Adrenal gland (tissue), 5 donors: ENCODE results near the gene OSGEP.

Experiments used
- CTCF ChIP-seq, 6 experiments: fragments of 450-650 bp in 4 of 6; fragments of 200-600 bp in 2 of 6; sonication (generic) in 1 of 6; IDR thresholded peaks; 1 replicate in 5 of 6; 2 replicates in 1 of 6; pipeline versions ENCODE4 v1.5.1 to v1.8.0; 2016 to 2021; ENCODE audit warnings: antibody characterized with exemption in 6 of 6, mild to moderate bottlenecking in 2 of 6, moderate library complexity in 1 of 6
- POLR2A ChIP-seq, 2 donors: fragments of 450-650 bp; IDR thresholded peaks; one replicate each; pipeline ENCODE4 v1.6.1; 2017; ENCODE audit warnings: antibody characterized with exemption in 2 of 2, mild to moderate bottlenecking in 2 of 2, moderate library complexity in 1 of 2
- donor health status: DM: no; HTN: no; CAD: no.

DNA sequence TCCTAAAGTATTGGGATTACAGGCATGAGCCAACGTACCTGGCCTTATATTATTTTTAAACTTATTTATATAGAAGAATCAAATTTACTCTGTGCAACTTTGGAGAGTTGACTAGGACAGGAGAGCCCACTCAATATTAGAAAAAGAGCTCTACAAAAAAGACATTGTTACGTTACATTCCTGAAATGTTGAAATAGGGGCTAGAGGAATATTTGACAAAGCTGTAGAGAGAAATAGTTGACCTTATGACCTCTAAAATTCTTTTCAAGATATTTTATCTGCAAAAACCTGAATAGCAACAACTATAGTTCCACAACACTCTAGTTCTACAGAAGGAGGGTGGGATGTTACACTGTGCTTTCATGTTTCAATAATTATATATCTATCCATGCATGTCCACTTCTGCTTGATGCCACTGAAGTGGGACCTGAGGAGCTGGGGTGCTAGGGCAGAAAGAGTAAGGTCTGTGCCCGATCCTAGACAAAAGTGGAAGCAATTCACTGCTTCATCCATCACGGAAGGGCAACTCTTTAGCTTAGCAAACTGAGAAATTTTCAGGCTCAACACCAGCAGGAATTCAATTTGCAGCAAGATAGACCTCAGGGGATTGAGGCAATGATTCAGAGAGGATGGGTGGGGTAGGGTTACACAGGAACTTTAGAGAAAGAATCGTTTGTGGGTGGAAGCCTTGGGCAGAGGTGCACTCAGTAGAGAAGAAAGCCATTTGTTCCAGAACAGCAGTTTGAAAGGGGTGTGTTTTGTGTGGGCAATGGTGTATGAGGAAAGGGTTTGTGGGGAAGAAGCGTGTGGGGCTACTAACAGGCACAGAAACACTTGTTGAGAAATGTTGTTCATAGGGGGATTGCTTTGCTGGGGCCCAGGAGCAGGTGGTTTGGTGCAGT is 34.7 kb upstream of the OSGEP start:
- TF ChIP-seq CTCF (IDR thresholded peaks at IDR 0.05) (no peak), POLR2A (IDR thresholded peaks at IDR 0.05) (no peak)
